A673 (cell line): ENCODE measurements around the gene AUNIP. TPM values are rescaled to one million over a fixed set of nuclear protein-coding genes. Genes with fewer than 3 reads are reported as not detected.

Source experiments
- BruUV-seq: library from RNA; stranded (reverse); fragments of 400-500 nt; replicated peaks from 2 replicates; lab custom pipeline; 2021; lab: Mats Ljungman, UMichigan
- CTCF ChIA-PET: fragments of 300-600 bp; sonication (Branson Sonifier 250); formaldehyde crosslinking; loops from one replicate; lab custom pipeline; 2022; ENCODE audit warnings: antibody characterized with exemption; lab: Charles Lee
- POLR2A ChIA-PET: fragments of 300-600 bp; sonication (Branson Sonifier 250); formaldehyde crosslinking; loops from one replicate; lab custom pipeline; 2022; ENCODE audit warnings: antibody characterized with exemption; ENCODE audit not compliant: low non-redundant PET; lab: Charles Lee
- DNase-seq: peaks from one replicate; pipeline ENCODE4 v3.0.0-alpha.2; 2015; ENCODE audit warnings: low spot score
- H3K27ac ChIP-seq: fragments of 200-600 bp; sonication (generic); 2 replicates; pipeline ENCODE4 v1.5.1; 2016; ENCODE audit warnings: mixed run types, low read depth, mild to moderate bottlenecking, mixed read lengths, antibody characterized with exemption, low read length; ENCODE audit not compliant: poor library complexity, severe bottlenecking
- H3K27me3 ChIP-seq: fragments of 200-600 bp; sonication (generic); replicated peaks from 2 replicates; pipeline ENCODE4 v1.6.1; 2017; ENCODE audit warnings: mixed run types, low read depth, mild to moderate bottlenecking, mixed read lengths, antibody characterized with exemption, low read length; ENCODE audit not compliant: insufficient read depth, poor library complexity
- H3K36me3 ChIP-seq: fragments of 200-600 bp; sonication (generic); 2 replicates; pipeline ENCODE4 v1.6.1; 2016; ENCODE audit warnings: mixed run types, mild to moderate bottlenecking, mixed read lengths, antibody characterized with exemption, low read length; ENCODE audit not compliant: insufficient read depth, poor library complexity, severe bottlenecking
- H3K4me1 ChIP-seq: fragments of 200-600 bp; sonication (generic); 2 replicates; pipeline ENCODE4 v1.6.1; 2017; ENCODE audit warnings: mixed run types, mild to moderate bottlenecking, mixed read lengths, antibody characterized with exemption, low read length; ENCODE audit not compliant: insufficient read depth, poor library complexity, severe bottlenecking
- H3K4me3 ChIP-seq: fragments of 200-600 bp; sonication (generic); 2 replicates; pipeline ENCODE4 v1.5.1; 2016; ENCODE audit warnings: low read depth, mixed run types, mild to moderate bottlenecking, mixed read lengths, low read length; ENCODE audit not compliant: poor library complexity, severe bottlenecking
- H3K9me3 ChIP-seq: fragments of 200-600 bp; sonication (generic); 2 replicates; pipeline ENCODE4 v1.6.1; 2016; ENCODE audit warnings: mixed run types, low read depth, mild to moderate bottlenecking, mixed read lengths, antibody characterized with exemption, low read length; ENCODE audit not compliant: poor library complexity, severe bottlenecking
- CTCF ChIP-seq: fragments of 300-800, 200-600 bp; sonication (generic); conservative IDR thresholded peaks from 2 replicates; pipeline ENCODE4 v1.5.1; 2017; ENCODE audit warnings: low read depth, mild to moderate bottlenecking, antibody characterized with exemption, low read length, moderate library complexity, mixed read lengths
- EZH2 ChIP-seq: fragments of 200-600 bp; sonication (generic); IDR thresholded peaks from 2 replicates; pipeline ENCODE4 v1.6.1; 2017; ENCODE audit warnings: borderline replicate concordance, low read depth, mild to moderate bottlenecking, mixed read lengths, antibody characterized with exemption, low read length; ENCODE audit not compliant: poor library complexity, severe bottlenecking
- intact Hi-C: fragments of 100-400 bp; cut with micrococcal nuclease; formaldehyde crosslinking; loops from one replicate; pipeline ENCODE4 v1.10.0; 2022; ENCODE audit not compliant: unreplicated experiment
- total RNA-seq: library from RNA; stranded (reverse); gene quantifications from 2 replicates; pipeline ENCODE4 v1.2.3, GENCODE V29; 2021

AUNIP gene
- total RNA-seq, 1 experiment from 2014 or later = 18.9 TPM

- ChIA-PET POLR2A (interaction anchor here (1.0 kb wide), 1 partner anchor 54 kb away, joined by 3 read pairs; no protein-coding TSS in a partner anchor), CTCF (no interaction called here)
- Histone ChIP-seq H3K4me3 (peak overlapping the region; percentile 90), H3K36me3 (no peaks in the 10 kb centered on the region), H3K27ac (peak overlapping the region; percentile 88), H3K9me3 (no peaks in the 10 kb centered on the region), H3K4me1 (no peaks in the 10 kb centered on the region), H3K27me3 (no peaks in the 10 kb centered on the region)
- BruUV-seq = no TSS peak
- TF ChIP-seq EZH2 = no peak
- no peak for TF ChIP-seq CTCF
- DNase-seq = peak; percentile 71
- intact Hi-C loops = no loop called here
Observed at GRCh38 chr1:25820247-25821111, 38.8 kb downstream of the AUNIP start.

GRCh38 chr1:25819491-25820246 is 39.6 kb downstream of the AUNIP start, which contains the start of gene MTFR1L:
Gene MTFR1L (plus strand): TSS chr1:25819954. CDS start chr1:25823105, 3,151 bp downstream.
- ChIA-PET CTCF (interaction anchor here (0.5 to 0.6 kb wide), 2 partner anchors 254 to 292 kb away, joined by 3 to 5 read pairs; partner anchors contain the start of gene PDIK1L), POLR2A (interaction anchor here (1.0 kb wide), 1 partner anchor 55 kb away, joined by 3 read pairs; no protein-coding TSS in a partner anchor)
- H3K36me3 ChIP-seq = no peaks in the 10 kb centered on the region
- H3K27ac ChIP-seq = peak within 1 kb of the TSS; percentile 88
- intact Hi-C loops = no loop called here
- peak; percentile 85 for DNase-seq
- no peaks in the 10 kb centered on the region for H3K4me1 ChIP-seq
- TF ChIP-seq CTCF = no peak
- TF ChIP-seq EZH2 = no peak
- H3K9me3 ChIP-seq = no peaks in the 10 kb centered on the region
- H3K27me3 ChIP-seq = no peaks in the 10 kb centered on the region
- peak within 1 kb of the TSS; percentile 90 for H3K4me3 ChIP-seq
- no TSS peak for BruUV-seq

DNA sequence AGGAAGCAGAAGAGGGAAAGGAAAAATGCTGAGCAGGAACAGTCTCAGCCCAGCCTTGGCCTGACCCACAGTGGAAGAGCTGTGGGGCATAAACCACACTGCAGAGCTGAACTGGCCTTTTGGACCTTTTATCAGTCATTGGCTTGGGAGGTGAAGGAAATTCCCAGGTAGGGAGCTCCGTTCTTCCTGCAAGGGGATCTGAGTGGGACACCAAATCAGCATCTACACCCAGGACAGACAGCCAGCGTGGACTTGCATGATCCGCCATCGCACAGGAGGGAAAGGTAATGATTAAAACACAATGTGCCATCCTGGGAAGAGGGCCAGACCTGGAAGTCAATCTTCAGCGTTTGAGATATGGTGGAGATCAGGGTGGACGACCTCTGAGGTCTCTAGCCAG is 40.7 kb downstream of the AUNIP start:
- no peaks in the 10 kb centered on the region for H3K4me1 ChIP-seq
- H3K4me3 ChIP-seq = peak overlapping the region; percentile 90
- no peaks in the 10 kb centered on the region for H3K27me3 ChIP-seq
- no peak for DNase-seq
- peak overlapping the region; percentile 88 for H3K27ac ChIP-seq
- POLR2A ChIA-PET = no interaction called here
- TF ChIP-seq CTCF = no peak
- TF ChIP-seq EZH2 = no peak
- no peaks in the 10 kb centered on the region for H3K36me3 ChIP-seq
- no TSS peak for BruUV-seq
- intact Hi-C loops = no loop called here
- H3K9me3 ChIP-seq = no peaks in the 10 kb centered on the region
- CTCF ChIA-PET = no interaction called here
